ENCODE measurements around the gene GRM8. TPM values are rescaled to one million over a fixed set of nuclear protein-coding genes. Genes with fewer than 3 reads are reported as not detected.

Gene GRM8
- total RNA-seq, 1 experiment from 2014 or later: 1.8 TPM

DNA sequence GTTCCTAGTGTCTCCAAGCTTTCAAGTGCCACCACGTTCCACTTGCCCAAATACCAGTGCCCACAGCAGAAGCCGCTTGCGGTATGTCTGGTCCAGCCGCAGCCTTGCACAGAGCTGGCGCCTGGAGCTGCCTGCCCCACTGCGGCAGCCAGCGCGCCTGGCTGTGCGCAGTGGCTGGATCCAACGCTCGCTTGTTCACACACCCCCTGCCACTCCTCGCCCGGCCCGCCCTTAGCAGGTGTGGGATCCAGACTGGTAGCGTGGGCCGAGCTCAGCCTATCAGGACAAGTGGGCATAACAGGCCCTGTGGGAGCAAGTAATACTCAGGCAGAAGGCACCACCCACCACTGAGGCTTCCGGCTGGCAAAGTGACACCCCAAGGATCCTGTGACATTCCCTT, 294.4 kb downstream of the GRM8 start:
- Histone ChIP-seq H2BK20ac (ENCODE audit: low read depth, low read length, poor library complexity, severe bottlenecking) (no peak overlapping the region), H3K23ac (ENCODE audit: insufficient read length, low read depth, low read length) (no peak overlapping the region), H3K18ac (ENCODE audit: insufficient read length, low read depth, low read length) (no peak overlapping the region), H3K27me3 (ENCODE audit: insufficient read depth, low read length) (no peaks in the 10 kb centered on the region), H4K5ac (ENCODE audit: insufficient read length, low read depth, low read length) (no peak overlapping the region), H3K14ac (ENCODE audit: insufficient read depth, low read length) (no peak overlapping the region; the same call in 1 of the 2 replicates), H2AK5ac (ENCODE audit: insufficient read length, low read length) (no peak overlapping the region), H3K4me1 (ENCODE audit: insufficient read depth, low read length) (no peaks in the 10 kb centered on the region), H2BK12ac (ENCODE audit: insufficient read length, low read depth, low read length) (no peak overlapping the region), H3K23me2 (ENCODE audit: insufficient read length, low read depth, low read length, poor library complexity, severe bottlenecking) (no peaks in the 10 kb centered on the region), H3K9me3 (ENCODE audit: control insufficient read depth, low read depth, low read length) (no peaks in the 10 kb centered on the region), H3K4me2 (ENCODE audit: insufficient read depth, insufficient read length, low read length) (no peak overlapping the region), H2BK5ac (ENCODE audit: insufficient read length, low read length) (no peak overlapping the region), H2BK15ac (ENCODE audit: low read depth, low read length) (no peak overlapping the region), H3K27ac (ENCODE audit: insufficient read length, low read depth, low read length) (no peak overlapping the region), H3K9ac (ENCODE audit: extremely low read depth, insufficient read length, low read length) (no peak overlapping the region), H4K91ac (ENCODE audit: insufficient read length, low read depth, low read length) (no peak overlapping the region), H3K79me1 (ENCODE audit: insufficient read depth, low read depth, low read length, poor library complexity, severe bottlenecking) (no peaks in the 10 kb centered on the region), H4K8ac (replicated peaks; ENCODE audit: insufficient read length, low read depth, low read length) (no peak overlapping the region), H2AFZ (ENCODE audit: low read length) (no peak overlapping the region), H3K79me2 (ENCODE audit: insufficient read depth, low read length) (no peaks in the 10 kb centered on the region), H3K56ac (ENCODE audit: insufficient read length, low read depth, low read length) (no peak overlapping the region), H4K20me1 (ENCODE audit: control insufficient read depth, insufficient read depth, insufficient read length) (no peaks in the 10 kb centered on the region), H2BK120ac (ENCODE audit: low read depth, low read length, poor library complexity, severe bottlenecking) (no peak overlapping the region), H3T11ph (ENCODE audit: low read length) (no peak overlapping the region), H3K4ac (ENCODE audit: low read depth, low read length) (no peak overlapping the region)
- H3K27ac Mint-ChIP-seq: no peak overlapping the region
- DNase-seq: no peak
- no peak overlapping the region for H3K4me3 Mint-ChIP-seq
- H3K9me3 Mint-ChIP-seq: no peaks in the 10 kb centered on the region
- H3K27me3 Mint-ChIP-seq (ENCODE audit: low read depth): peaks cover 2% of the 10 kb centered on the region
- H3K4me1 Mint-ChIP-seq: no peaks in the 10 kb centered on the region
- TF ChIP-seq, protein P1, sequence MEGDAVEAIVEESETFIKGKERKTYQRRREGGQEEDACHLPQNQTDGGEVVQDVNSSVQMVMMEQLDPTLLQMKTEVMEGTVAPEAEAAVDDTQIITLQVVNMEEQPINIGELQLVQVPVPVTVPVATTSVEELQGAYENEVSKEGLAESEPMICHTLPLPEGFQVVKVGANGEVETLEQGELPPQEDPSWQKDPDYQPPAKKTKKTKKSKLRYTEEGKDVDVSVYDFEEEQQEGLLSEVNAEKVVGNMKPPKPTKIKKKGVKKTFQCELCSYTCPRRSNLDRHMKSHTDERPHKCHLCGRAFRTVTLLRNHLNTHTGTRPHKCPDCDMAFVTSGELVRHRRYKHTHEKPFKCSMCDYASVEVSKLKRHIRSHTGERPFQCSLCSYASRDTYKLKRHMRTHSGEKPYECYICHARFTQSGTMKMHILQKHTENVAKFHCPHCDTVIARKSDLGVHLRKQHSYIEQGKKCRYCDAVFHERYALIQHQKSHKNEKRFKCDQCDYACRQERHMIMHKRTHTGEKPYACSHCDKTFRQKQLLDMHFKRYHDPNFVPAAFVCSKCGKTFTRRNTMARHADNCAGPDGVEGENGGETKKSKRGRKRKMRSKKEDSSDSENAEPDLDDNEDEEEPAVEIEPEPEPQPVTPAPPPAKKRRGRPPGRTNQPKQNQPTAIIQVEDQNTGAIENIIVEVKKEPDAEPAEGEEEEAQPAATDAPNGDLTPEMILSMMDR (conservative IDR thresholded peaks at IDR 0.05): no peak
- no peaks in the 10 kb centered on the region for H3K36me3 Mint-ChIP-seq (ENCODE audit: insufficient read depth in 1 of 3, low read depth in 3 of 3)
- WGBS (ENCODE audit: extremely low coverage, insufficient read length, low lambda C conversion rate): no CpG with 5 or more reads among the region's 17 CpGs

Measured in H9 (cell line).